ENCODE measurements around the gene UBAC1.
"Not testable (repeated sequence)": the region's sequence is repeated elsewhere in the genome, so short reads cannot be mapped to it uniquely, and the experiment has no call there.

Gene UBAC1

GRCh38 chr9:135920256-135920930 is 40.8 kb downstream of the UBAC1 start:
- no peak overlapping the region for H3K9ac ChIP-seq (ENCODE audit: insufficient read length)
- peaks cover 6% of the 10 kb centered on the region; the same call in 1 of the 2 replicates for H3K9me3 ChIP-seq (ENCODE audit: low read depth, low read length)
- no peak overlapping the region for H3K27ac ChIP-seq
- H3K36me3 ChIP-seq (ENCODE audit: insufficient read depth, low read length) = peaks cover 11% of the 10 kb centered on the region
- TF ChIP-seq EZH2 (IDR thresholded peaks at IDR 0.05) (no peak), POLR2AphosphoS5 (IDR thresholded peaks at IDR 0.05; ENCODE audit: borderline replicate concordance, low read depth, low read length) (no peak; the same call in 1 of the 2 replicates), FOXP2 (optimal IDR thresholded peaks at IDR 0.05; ENCODE audit: control extremely low read depth, extremely low read length, insufficient read depth) (no peak)
- no peak overlapping the region for H3K4me3 ChIP-seq
- no peak for DNase-seq (ENCODE audit: low read depth, low spot score)

GRCh38 chr9:135919318-135919890 is 41.8 kb downstream of the UBAC1 start:
- TF ChIP-seq FOXP2 (optimal IDR thresholded peaks at IDR 0.05; ENCODE audit: control extremely low read depth, extremely low read length, insufficient read depth) (no peak), POLR2AphosphoS5 (IDR thresholded peaks at IDR 0.05; ENCODE audit: borderline replicate concordance, low read depth, low read length) (no peak; the same call in 1 of the 2 replicates), EZH2 (IDR thresholded peaks at IDR 0.05) (no peak)
- DNase-seq (ENCODE audit: low read depth, low spot score) = no peak
- peaks cover 21% of the 10 kb centered on the region for H3K36me3 ChIP-seq (ENCODE audit: insufficient read depth, low read length)
- H3K9ac ChIP-seq (ENCODE audit: insufficient read length) = no peak overlapping the region
- H3K9me3 ChIP-seq (ENCODE audit: low read depth, low read length) = peaks cover 9% of the 10 kb centered on the region; the same call in 1 of the 2 replicates
- H3K27ac ChIP-seq = no peak overlapping the region
- H3K4me3 ChIP-seq = no peak overlapping the region

GRCh38 chr9:135916227-135916626 is 44.9 kb downstream of the UBAC1 start:
- peaks cover 19% of the 10 kb centered on the region; the same call in 1 of the 2 replicates for H3K9me3 ChIP-seq (ENCODE audit: low read depth, low read length)
- peaks cover 51% of the 10 kb centered on the region for H3K36me3 ChIP-seq (ENCODE audit: insufficient read depth, low read length)
- H3K9ac ChIP-seq (ENCODE audit: insufficient read length); DNase-seq (ENCODE audit: low read depth, low spot score); H3K4me3 ChIP-seq; H3K27ac ChIP-seq: not testable (repeated sequence)

GRCh38 chr9:135914921-135915320 is 46.3 kb downstream of the UBAC1 start:
- H3K9ac ChIP-seq (ENCODE audit: insufficient read length) = no peak overlapping the region
- H3K9me3 ChIP-seq (ENCODE audit: low read depth, low read length) = peaks cover 19% of the 10 kb centered on the region; the same call in 1 of the 2 replicates
- H3K36me3 ChIP-seq (ENCODE audit: insufficient read depth, low read length) = peaks cover 64% of the 10 kb centered on the region
- TF ChIP-seq EZH2 (IDR thresholded peaks at IDR 0.05) (no peak), FOXP2 (optimal IDR thresholded peaks at IDR 0.05; ENCODE audit: control extremely low read depth, extremely low read length, insufficient read depth) (no peak), POLR2AphosphoS5 (IDR thresholded peaks at IDR 0.05; ENCODE audit: borderline replicate concordance, low read depth, low read length) (no peak)
- DNase-seq (ENCODE audit: low read depth, low spot score) = no peak
- no peak overlapping the region for H3K27ac ChIP-seq
- H3K4me3 ChIP-seq = no peak overlapping the region

GRCh38 chr9:135911233-135911632 is 49.9 kb downstream of the UBAC1 start:
- not testable (repeated sequence) for DNase-seq (ENCODE audit: low read depth, low spot score); H3K27ac ChIP-seq; H3K4me3 ChIP-seq; H3K9ac ChIP-seq (ENCODE audit: insufficient read length)
- H3K9me3 ChIP-seq (ENCODE audit: low read depth, low read length) = peaks cover 18% of the 10 kb centered on the region; the same call in 1 of the 2 replicates
- H3K36me3 ChIP-seq (ENCODE audit: insufficient read depth, low read length) = peaks cover 68% of the 10 kb centered on the region

GRCh38 chr9:135910757-135911156 is 50.4 kb downstream of the UBAC1 start:
- Histone ChIP-seq H3K27ac (no peak overlapping the region), H3K36me3 (ENCODE audit: insufficient read depth, low read length) (peaks cover 63% of the 10 kb centered on the region), H3K9ac (ENCODE audit: insufficient read length) (no peak overlapping the region), H3K4me3 (no peak overlapping the region), H3K9me3 (ENCODE audit: low read depth, low read length) (peaks cover 14% of the 10 kb centered on the region; the same call in 1 of the 2 replicates)
- TF ChIP-seq FOXP2 (optimal IDR thresholded peaks at IDR 0.05; ENCODE audit: control extremely low read depth, extremely low read length, insufficient read depth) (no peak), POLR2AphosphoS5 (IDR thresholded peaks at IDR 0.05; ENCODE audit: borderline replicate concordance, low read depth, low read length) (no peak), EZH2 (IDR thresholded peaks at IDR 0.05) (no peak)
- DNase-seq (ENCODE audit: low read depth, low spot score) = no peak

GRCh38 chr9:135910216-135910615 is 51.0 kb downstream of the UBAC1 start:
- no peak for TF ChIP-seq FOXP2 (optimal IDR thresholded peaks at IDR 0.05; ENCODE audit: control extremely low read depth, extremely low read length, insufficient read depth)
- no peak for TF ChIP-seq POLR2AphosphoS5 (IDR thresholded peaks at IDR 0.05; ENCODE audit: borderline replicate concordance, low read depth, low read length)
- no peak for TF ChIP-seq EZH2 (IDR thresholded peaks at IDR 0.05)
- peaks cover 63% of the 10 kb centered on the region for H3K36me3 ChIP-seq (ENCODE audit: insufficient read depth, low read length)
- H3K4me3 ChIP-seq = no peak overlapping the region
- DNase-seq (ENCODE audit: low read depth, low spot score) = no peak
- no peak overlapping the region for H3K9ac ChIP-seq (ENCODE audit: insufficient read length)
- H3K9me3 ChIP-seq (ENCODE audit: low read depth, low read length) = peaks cover 12% of the 10 kb centered on the region; the same call in 1 of the 2 replicates
- H3K27ac ChIP-seq = no peak overlapping the region

- no peak overlapping the region for H3K27ac ChIP-seq
- no peak overlapping the region for H3K9ac ChIP-seq (ENCODE audit: insufficient read length)
- H3K36me3 ChIP-seq (ENCODE audit: insufficient read depth, low read length) = peaks cover 62% of the 10 kb centered on the region
- peaks cover 9% of the 10 kb centered on the region; the same call in 1 of the 2 replicates for H3K9me3 ChIP-seq (ENCODE audit: low read depth, low read length)
- H3K4me3 ChIP-seq = no peak overlapping the region
- no peak for DNase-seq (ENCODE audit: low read depth, low spot score)
- TF ChIP-seq POLR2AphosphoS5 (IDR thresholded peaks at IDR 0.05; ENCODE audit: borderline replicate concordance, low read depth, low read length) = no peak
- no peak for TF ChIP-seq EZH2 (IDR thresholded peaks at IDR 0.05)
- no peak for TF ChIP-seq FOXP2 (optimal IDR thresholded peaks at IDR 0.05; ENCODE audit: control extremely low read depth, extremely low read length, insufficient read depth)
These were observed 51.8 kb downstream of the UBAC1 start for GRCh38 chr9:135909371-135909770.

All from SK-N-MC (cell line).